ENCODE measurements around the gene SPINK1.

The SPINK1 gene

GRCh38 chr5:147780924-147781573 is 50.4 kb downstream of the SPINK1 start:
- TF ChIP-seq FOXP2 (optimal IDR thresholded peaks at IDR 0.05; ENCODE audit: borderline replicate concordance, extremely low read depth, extremely low read length, insufficient read depth) (no peak), SIN3A (IDR thresholded peaks at IDR 0.05; ENCODE audit: borderline replicate concordance, insufficient read depth, low read length) (no peak)

DNA sequence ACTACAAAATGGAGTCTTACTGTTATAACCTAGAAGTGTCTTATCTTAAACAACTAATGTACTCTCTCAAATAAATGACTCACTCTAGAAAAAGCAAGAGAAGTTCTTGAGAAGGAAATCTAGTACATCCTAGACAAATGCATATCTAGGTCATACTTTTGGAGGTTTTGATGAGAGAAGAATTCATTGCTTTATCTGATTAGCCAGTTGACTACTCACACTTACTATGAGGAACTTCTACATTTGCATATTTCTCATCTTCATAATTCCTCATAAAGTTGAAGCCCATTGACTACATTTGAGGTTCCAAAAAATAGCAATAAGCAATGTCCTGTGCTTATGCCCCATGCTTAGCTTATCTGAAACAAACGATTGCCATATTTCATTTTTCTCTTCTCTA is 51.8 kb downstream of the SPINK1 start:
- TF ChIP-seq, protein P1, sequence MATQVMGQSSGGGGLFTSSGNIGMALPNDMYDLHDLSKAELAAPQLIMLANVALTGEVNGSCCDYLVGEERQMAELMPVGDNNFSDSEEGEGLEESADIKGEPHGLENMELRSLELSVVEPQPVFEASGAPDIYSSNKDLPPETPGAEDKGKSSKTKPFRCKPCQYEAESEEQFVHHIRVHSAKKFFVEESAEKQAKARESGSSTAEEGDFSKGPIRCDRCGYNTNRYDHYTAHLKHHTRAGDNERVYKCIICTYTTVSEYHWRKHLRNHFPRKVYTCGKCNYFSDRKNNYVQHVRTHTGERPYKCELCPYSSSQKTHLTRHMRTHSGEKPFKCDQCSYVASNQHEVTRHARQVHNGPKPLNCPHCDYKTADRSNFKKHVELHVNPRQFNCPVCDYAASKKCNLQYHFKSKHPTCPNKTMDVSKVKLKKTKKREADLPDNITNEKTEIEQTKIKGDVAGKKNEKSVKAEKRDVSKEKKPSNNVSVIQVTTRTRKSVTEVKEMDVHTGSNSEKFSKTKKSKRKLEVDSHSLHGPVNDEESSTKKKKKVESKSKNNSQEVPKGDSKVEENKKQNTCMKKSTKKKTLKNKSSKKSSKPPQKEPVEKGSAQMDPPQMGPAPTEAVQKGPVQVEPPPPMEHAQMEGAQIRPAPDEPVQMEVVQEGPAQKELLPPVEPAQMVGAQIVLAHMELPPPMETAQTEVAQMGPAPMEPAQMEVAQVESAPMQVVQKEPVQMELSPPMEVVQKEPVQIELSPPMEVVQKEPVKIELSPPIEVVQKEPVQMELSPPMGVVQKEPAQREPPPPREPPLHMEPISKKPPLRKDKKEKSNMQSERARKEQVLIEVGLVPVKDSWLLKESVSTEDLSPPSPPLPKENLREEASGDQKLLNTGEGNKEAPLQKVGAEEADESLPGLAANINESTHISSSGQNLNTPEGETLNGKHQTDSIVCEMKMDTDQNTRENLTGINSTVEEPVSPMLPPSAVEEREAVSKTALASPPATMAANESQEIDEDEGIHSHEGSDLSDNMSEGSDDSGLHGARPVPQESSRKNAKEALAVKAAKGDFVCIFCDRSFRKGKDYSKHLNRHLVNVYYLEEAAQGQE (IDR thresholded peaks at IDR 0.05; ENCODE audit: insufficient read depth in 1 of 2, low read depth in 2 of 2, low read length in 2 of 2), result no peak
- TF ChIP-seq POLR2AphosphoS5 (IDR thresholded peaks at IDR 0.05; ENCODE audit: low read depth, low read length) (no peak), FOXP2 (optimal IDR thresholded peaks at IDR 0.05; ENCODE audit: borderline replicate concordance, extremely low read depth, extremely low read length, insufficient read depth) (no peak), SIN3A (IDR thresholded peaks at IDR 0.05; ENCODE audit: borderline replicate concordance, insufficient read depth, low read length) (no peak), TAF1 (IDR thresholded peaks at IDR 0.05; ENCODE audit: borderline replicate concordance, insufficient read depth, low read length) (no peak)

DNA sequence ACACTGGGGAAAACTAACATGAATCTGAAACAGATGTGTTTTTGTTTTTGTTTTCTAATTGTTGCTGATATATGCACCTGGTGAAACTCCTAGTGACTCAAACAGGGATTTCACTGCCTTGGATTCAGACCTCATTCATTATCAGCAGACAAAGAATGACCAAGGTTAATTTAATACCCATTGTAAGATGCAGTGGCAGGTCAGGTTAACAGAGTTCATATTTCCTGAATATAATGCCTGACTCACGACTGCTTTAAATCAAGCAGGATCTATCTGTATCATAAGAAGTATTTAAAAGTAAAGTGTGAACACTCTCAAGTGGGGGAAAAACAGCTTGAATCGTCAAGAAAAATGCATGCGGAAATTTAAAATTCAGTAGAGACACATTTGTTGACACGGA is 54.5 kb downstream of the SPINK1 start:
- TF ChIP-seq POLR2AphosphoS5 (IDR thresholded peaks at IDR 0.05; ENCODE audit: low read depth, low read length), result no peak
- no peak for TF ChIP-seq SIN3A (IDR thresholded peaks at IDR 0.05; ENCODE audit: borderline replicate concordance, insufficient read depth, low read length)
- TF ChIP-seq TAF1 (IDR thresholded peaks at IDR 0.05; ENCODE audit: borderline replicate concordance, insufficient read depth, low read length), result no peak
- TF ChIP-seq FOXP2 (optimal IDR thresholded peaks at IDR 0.05; ENCODE audit: borderline replicate concordance, extremely low read depth, extremely low read length, insufficient read depth), result no peak
- TF ChIP-seq, protein P1 (IDR thresholded peaks at IDR 0.05; ENCODE audit: insufficient read depth in 1 of 2, low read depth in 2 of 2, low read length in 2 of 2), result no peak
